Keratinocyte (primary cell): ENCODE results near the gene DTD1. TPM values are rescaled to one million over a fixed set of nuclear protein-coding genes. Genes with fewer than 3 reads are reported as not detected.

Source experiments
- DNase-seq: peaks from one replicate; pipeline ENCODE4 v3.0.0-alpha.2; 2011; ENCODE audit warnings: low read depth, missing footprints, low spot score
- FAIRE-seq: peaks from 2 replicates; lab custom pipeline; 2011; peaks lifted over from hg19 to GRCh38; lab: Jason Lieb, UNC
- H2AFZ ChIP-seq: 2 replicates; pipeline ENCODE4 v1.6.0; 2012; ENCODE audit warnings: low read length, control low read depth, inconsistent platforms; ENCODE audit not compliant: control insufficient read depth
- H3K27ac ChIP-seq: 2 replicates; pipeline ENCODE4 v1.5.1; 2011; ENCODE audit warnings: low read length; ENCODE audit not compliant: control insufficient read depth, insufficient read depth
- H3K27me3 ChIP-seq: 3 replicates; pipeline ENCODE4 v1.6.0; 2011; ENCODE audit warnings: low read length; ENCODE audit not compliant: control insufficient read depth, insufficient read depth; ENCODE audit errors: extremely low read depth
- H3K36me3 ChIP-seq, 2 experiments: 2 replicates in 1 of 2; 3 replicates in 1 of 2; pipeline ENCODE4 v1.5.1; 2011; ENCODE audit warnings: low read length in 2 of 2, mild to moderate bottlenecking in 1 of 2; ENCODE audit not compliant: control insufficient read depth in 2 of 2, insufficient read depth in 2 of 2; ENCODE audit errors: extremely low read depth in 1 of 2
- H3K4me1 ChIP-seq: 3 replicates; pipeline ENCODE4 v1.5.1; 2011; ENCODE audit warnings: low read length; ENCODE audit not compliant: control insufficient read depth, insufficient read depth; ENCODE audit errors: extremely low read depth
- H3K4me2 ChIP-seq: 3 replicates; pipeline ENCODE4 v1.6.0; 2011; ENCODE audit warnings: low read depth, low read length; ENCODE audit not compliant: control insufficient read depth, insufficient read depth; ENCODE audit errors: extremely low read depth
- H3K4me3 ChIP-seq, 3 experiments: fragments of 200-600 bp in 1 of 3; sonication (generic) in 1 of 3; 2 replicates in 2 of 3; 3 replicates in 1 of 3; pipeline ENCODE4 v1.5.1; 2011 to 2016; ENCODE audit warnings: low read length in 3 of 3, mild to moderate bottlenecking in 3 of 3, control low read depth in 2 of 3, inconsistent platforms in 1 of 3, low read depth in 1 of 3, mixed read lengths in 1 of 3, mixed run types in 1 of 3, moderate library complexity in 1 of 3; ENCODE audit not compliant: control insufficient read depth in 2 of 3, insufficient read depth in 2 of 3; ENCODE audit errors: extremely low read depth in 1 of 3
- H3K79me2 ChIP-seq: 2 replicates; pipeline ENCODE4 v1.6.0; 2012; ENCODE audit warnings: low read length; ENCODE audit not compliant: control insufficient read depth, insufficient read depth
- H3K9ac ChIP-seq: 3 replicates; pipeline ENCODE4 v1.6.0; 2011; ENCODE audit warnings: low read length; ENCODE audit not compliant: control insufficient read depth, insufficient read depth; ENCODE audit errors: extremely low read depth
- H3K9me1 ChIP-seq: 3 replicates; pipeline ENCODE4 v1.6.0; 2011; ENCODE audit warnings: low read length; ENCODE audit not compliant: control insufficient read depth, insufficient read depth; ENCODE audit errors: extremely low read depth
- H3K9me3 ChIP-seq: 2 replicates; pipeline ENCODE4 v1.5.1; 2012; ENCODE audit warnings: low read depth, low read length; ENCODE audit not compliant: control insufficient read depth
- H4K20me1 ChIP-seq: 3 replicates; pipeline ENCODE4 v1.6.0; 2011; ENCODE audit warnings: low read length; ENCODE audit not compliant: control insufficient read depth, insufficient read depth; ENCODE audit errors: extremely low read depth
- EZH2 ChIP-seq: IDR thresholded peaks from one replicate; pipeline ENCODE4 v1.6.1; 2012; ENCODE audit warnings: inconsistent platforms, mild to moderate bottlenecking, low read length, moderate library complexity
- dilution Hi-C: fragments of 300-500 bp; cut with MboI; formaldehyde crosslinking; loops from one replicate; pipeline ENCODE4 v1.7.0; 2020; ENCODE audit warnings: low sequenced_read_pairs; ENCODE audit not compliant: extremely low pct_ligation_motif_present
- polyA plus RNA-seq, 5 experiments: library from polyadenylated mRNA; depleted of rRNA in 3 of 5; stranded (reverse) in 3 of 5; stranded (forward) in 1 of 5; unstranded in 1 of 5; fragments of >200 nt; gene quantifications; 1 replicate in 1 of 5; 2 replicates in 3 of 5; 3 replicates in 1 of 5; pipeline versions ENCODE4 v1.2.1 to v1.2.3, GENCODE V29; 2011 to 2012; ENCODE audit warnings: missing spikeins in 2 of 5, low read depth in 1 of 5, low replicate concordance in 1 of 5
- TF ChIP-seq, protein P1 (sequence below), 3 experiments: IDR thresholded peaks in 1 of 3; conservative IDR thresholded peaks in 1 of 3; optimal IDR thresholded peaks in 1 of 3; 2 replicates in 2 of 3; 3 replicates in 1 of 3; pipeline versions ENCODE3 to v1.5.1; 2011; ENCODE audit warnings: low read length in 3 of 3, mild to moderate bottlenecking in 3 of 3, moderate library complexity in 2 of 3, control low read depth in 1 of 3, inconsistent platforms in 1 of 3; ENCODE audit not compliant: insufficient read depth in 2 of 3; ENCODE audit errors: extremely low read depth in 1 of 3

The DTD1 gene
- polyA plus RNA-seq, 1 donor (not counting 4 experiments of a cell fraction or from before 2014, with no cell fraction given) = 68.3 TPM

DNA sequence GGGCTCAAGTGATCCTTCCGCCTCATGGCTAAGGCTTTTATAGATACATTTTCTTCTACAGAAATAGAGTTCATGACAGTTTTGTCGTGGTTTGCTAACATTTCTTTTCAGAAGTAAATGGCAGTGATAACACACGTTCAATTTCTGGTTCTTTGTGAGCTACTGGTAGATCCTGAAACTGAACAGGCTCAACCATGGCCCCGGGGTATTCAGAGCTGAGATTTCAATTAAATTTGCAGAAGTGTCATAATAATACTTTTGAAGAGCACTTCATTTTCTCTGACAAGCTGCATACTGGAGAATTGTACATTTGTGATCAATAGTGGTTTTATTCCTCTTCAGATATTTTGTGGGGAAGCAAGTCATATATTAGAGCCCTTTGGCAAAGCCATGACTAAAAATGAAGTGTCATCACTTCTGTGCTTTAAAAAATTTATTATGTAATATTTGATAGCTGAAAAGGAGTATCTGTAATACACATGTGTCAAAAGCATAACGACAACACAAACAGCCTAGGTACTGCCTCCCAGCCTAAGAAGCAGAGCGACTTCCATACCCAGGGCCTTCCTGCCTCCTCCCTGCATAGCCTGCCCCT is 141.5 kb downstream of the DTD1 start:
- H3K9ac ChIP-seq = no peak overlapping the region
- no peak overlapping the region for H3K27ac ChIP-seq
- H3K9me3 ChIP-seq = no peaks in the 10 kb centered on the region
- H3K27me3 ChIP-seq = no peaks in the 10 kb centered on the region
- DNase-seq (no peak), FAIRE-seq (no peak)
- H3K36me3 ChIP-seq = no peaks in the 10 kb centered on the region
- H3K4me3 ChIP-seq = no peak overlapping the region
- H4K20me1 ChIP-seq = no peaks in the 10 kb centered on the region
- peaks cover 12% of the 10 kb centered on the region for H3K4me1 ChIP-seq
- dilution Hi-C loops = no loop called here
- H3K79me2 ChIP-seq = no peaks in the 10 kb centered on the region
- H3K4me2 ChIP-seq = no peak overlapping the region
- H3K9me1 ChIP-seq = peaks cover 3% of the 10 kb centered on the region
- TF ChIP-seq, protein P1, sequence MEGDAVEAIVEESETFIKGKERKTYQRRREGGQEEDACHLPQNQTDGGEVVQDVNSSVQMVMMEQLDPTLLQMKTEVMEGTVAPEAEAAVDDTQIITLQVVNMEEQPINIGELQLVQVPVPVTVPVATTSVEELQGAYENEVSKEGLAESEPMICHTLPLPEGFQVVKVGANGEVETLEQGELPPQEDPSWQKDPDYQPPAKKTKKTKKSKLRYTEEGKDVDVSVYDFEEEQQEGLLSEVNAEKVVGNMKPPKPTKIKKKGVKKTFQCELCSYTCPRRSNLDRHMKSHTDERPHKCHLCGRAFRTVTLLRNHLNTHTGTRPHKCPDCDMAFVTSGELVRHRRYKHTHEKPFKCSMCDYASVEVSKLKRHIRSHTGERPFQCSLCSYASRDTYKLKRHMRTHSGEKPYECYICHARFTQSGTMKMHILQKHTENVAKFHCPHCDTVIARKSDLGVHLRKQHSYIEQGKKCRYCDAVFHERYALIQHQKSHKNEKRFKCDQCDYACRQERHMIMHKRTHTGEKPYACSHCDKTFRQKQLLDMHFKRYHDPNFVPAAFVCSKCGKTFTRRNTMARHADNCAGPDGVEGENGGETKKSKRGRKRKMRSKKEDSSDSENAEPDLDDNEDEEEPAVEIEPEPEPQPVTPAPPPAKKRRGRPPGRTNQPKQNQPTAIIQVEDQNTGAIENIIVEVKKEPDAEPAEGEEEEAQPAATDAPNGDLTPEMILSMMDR (optimal IDR thresholded peaks at IDR 0.05 in 1 of 3, IDR thresholded peaks at IDR 0.05 in 1 of 3, conservative IDR thresholded peaks at IDR 0.05 in 1 of 3; ENCODE audit: extremely low read depth in 1 of 3, insufficient read depth in 2 of 3, low read length in 3 of 3) = no peak
- TF ChIP-seq EZH2 = no peak
- H2AFZ ChIP-seq = no peak overlapping the region

DNA sequence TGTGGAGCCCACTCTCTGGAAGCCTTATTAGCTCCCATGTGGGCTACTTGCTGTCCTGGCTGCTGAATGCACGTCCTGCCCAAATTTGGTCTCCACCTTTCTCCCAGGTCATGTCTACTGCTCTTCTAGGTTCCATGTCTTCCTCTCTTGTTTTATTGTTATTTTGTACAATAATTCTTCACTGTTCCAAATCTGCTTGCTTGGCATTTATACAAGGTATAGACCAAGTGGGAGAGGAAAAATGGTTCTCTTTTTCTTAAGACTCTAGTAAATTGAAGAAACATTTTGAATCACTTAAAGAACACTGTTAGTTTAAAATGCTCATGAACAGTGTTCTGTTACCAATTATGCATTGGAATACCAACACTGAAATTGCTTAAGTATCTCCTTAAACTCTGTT is 144.1 kb downstream of the DTD1 start:
- Histone ChIP-seq H2AFZ (no peak overlapping the region), H4K20me1 (no peaks in the 10 kb centered on the region), H3K27me3 (no peaks in the 10 kb centered on the region), H3K4me2 (no peak overlapping the region), H3K79me2 (no peaks in the 10 kb centered on the region), H3K36me3 (no peaks in the 10 kb centered on the region), H3K9ac (no peak overlapping the region), H3K4me1 (peaks cover 6% of the 10 kb centered on the region), H3K9me1 (no peaks in the 10 kb centered on the region), H3K4me3 (no peak overlapping the region), H3K9me3 (no peaks in the 10 kb centered on the region), H3K27ac (no peak overlapping the region)
- FAIRE-seq (no peak), DNase-seq (no peak)
- no peak for TF ChIP-seq EZH2
- TF ChIP-seq, protein P1 (optimal IDR thresholded peaks at IDR 0.05 in 1 of 3, IDR thresholded peaks at IDR 0.05 in 1 of 3, conservative IDR thresholded peaks at IDR 0.05 in 1 of 3; ENCODE audit: extremely low read depth in 1 of 3, insufficient read depth in 2 of 3, low read length in 3 of 3) = no peak
- dilution Hi-C loops = no loop called here
